ENCODE measurements around the gene DDC. TPM values are rescaled to one million over a fixed set of nuclear protein-coding genes. Genes with fewer than 3 reads are reported as not detected.
"Not testable (repeated sequence)": the region's sequence is repeated elsewhere in the genome, so short reads cannot be mapped to it uniquely, and the experiment has no call there.

DDC gene
- total and polyA plus RNA-seq, 4 experiments from 2014 or later, result not detected

GRCh38 chr7:50467817-50468610 lies 97.2 kb downstream of the DDC start:
- no peaks in the 10 kb centered on the region for H3K36me3 Mint-ChIP-seq
- peak; percentile 72 to 78 (median 74) for DNase-seq
- H3K27me3 Mint-ChIP-seq, result peaks cover 0 to 3% of the 10 kb centered on the region in 2 donors
- H3K9me3 ChIP-seq (ENCODE audit: control insufficient read depth in 1 of 2, low read length in 2 of 2), result no peaks in the 10 kb centered on the region
- no peak overlapping the region for H3K27ac ChIP-seq (ENCODE audit: low read depth, low read length)
- peaks cover 2 to 14% (median 9%) of the 10 kb centered on the region in 4 donors for H3K4me1 Mint-ChIP-seq
- H3K9me3 Mint-ChIP-seq, result no peaks in the 10 kb centered on the region
- H3K4me1 ChIP-seq (ENCODE audit: insufficient read depth, low read length), result peaks cover 10% of the 10 kb centered on the region
- no peaks in the 10 kb centered on the region for H3K27me3 ChIP-seq (ENCODE audit: insufficient read depth, low read length)
- H3K27ac Mint-ChIP-seq, result peak overlapping the region in 5 of 7 donors; percentile 55 to 88 (median 81)
- CTCF ChIA-PET (ENCODE audit: partially characterized antibody), result interaction anchor here (0.6 to 6.4 kb wide), 63 partner anchors 10 to 693 kb away, joined by 3 to 174 read pairs (median 4); partner anchors contain the start of genes FIGNL1 and ZPBP
- H3K36me3 ChIP-seq (ENCODE audit: insufficient read depth, low read length), result no peaks in the 10 kb centered on the region
- intact Hi-C loops (cut with micrococcal nuclease), result loop anchor here (1.0 to 2.0 kb wide), 9 partner anchors 18 to 693 kb away; partner anchors contain the start of gene FIGNL1
- H3K4me3 ChIP-seq (ENCODE audit: low read length in 2 of 2), result peak overlapping the region in 1 of 2 donors; percentile 6
- POLR2A ChIA-PET (ENCODE audit: partially characterized antibody), result interaction anchor here (0.7 to 1.6 kb wide), 4 partner anchors 18 to 375 kb away, joined by 3 to 4 read pairs (median 3); partner anchors contain the start of genes FIGNL1 and ZPBP
- peak overlapping the region; percentile 18 to 79 (median 64) for H3K4me3 Mint-ChIP-seq

GRCh38 chr7:50466815-50467585 lies 98.2 kb downstream of the DDC start:
- DNase-seq, result no peak
- Mint-ChIP-seq H3K4me3 (peak overlapping the region in 3 of 8 donors; percentile 63 to 73 (median 66)), H3K27ac (no peak overlapping the region), H3K27me3 (peaks cover 2 to 3% of the 10 kb centered on the region in 2 donors), H3K4me1 (peaks cover 2 to 14% (median 9%) of the 10 kb centered on the region in 4 donors), H3K9me3 (no peaks in the 10 kb centered on the region), H3K36me3 (no peaks in the 10 kb centered on the region)
- peaks cover 10% of the 10 kb centered on the region for H3K4me1 ChIP-seq (ENCODE audit: insufficient read depth, low read length)
- H3K4me3 ChIP-seq (ENCODE audit: low read length in 2 of 2), result no peak overlapping the region
- ChIA-PET POLR2A (ENCODE audit: partially characterized antibody) (interaction anchor here (0.7 to 1.6 kb wide), 4 partner anchors 17 to 374 kb away, joined by 3 to 4 read pairs (median 3); partner anchors contain the start of genes FIGNL1 and ZPBP), CTCF (ENCODE audit: partially characterized antibody) (interaction anchor here (0.6 to 6.4 kb wide), 42 partner anchors 11 to 694 kb away, joined by 3 to 174 read pairs (median 4); partner anchors contain the start of genes FIGNL1 and ZPBP)
- H3K9me3 ChIP-seq (ENCODE audit: control insufficient read depth in 1 of 2, low read length in 2 of 2), result no peaks in the 10 kb centered on the region
- intact Hi-C loops (cut with micrococcal nuclease), result loop anchor here (2.0 kb wide), 1 partner anchor 600 kb away; no protein-coding TSS in a partner anchor
- H3K36me3 ChIP-seq (ENCODE audit: insufficient read depth, low read length), result no peaks in the 10 kb centered on the region
- H3K27me3 ChIP-seq (ENCODE audit: insufficient read depth, low read length), result no peaks in the 10 kb centered on the region
- H3K27ac ChIP-seq (ENCODE audit: low read depth, low read length), result no peak overlapping the region

- H3K4me3 Mint-ChIP-seq, result no peak overlapping the region
- H3K36me3 Mint-ChIP-seq, result no peaks in the 10 kb centered on the region
- H3K36me3 ChIP-seq (ENCODE audit: insufficient read depth, low read length), result no peaks in the 10 kb centered on the region
- no peak for DNase-seq
- H3K27me3 Mint-ChIP-seq, result peaks cover 2 to 3% of the 10 kb centered on the region in 2 donors
- H3K9me3 ChIP-seq (ENCODE audit: control insufficient read depth in 1 of 2, low read length in 2 of 2), result no peaks in the 10 kb centered on the region
- POLR2A ChIA-PET (ENCODE audit: partially characterized antibody), result no interaction called here
- intact Hi-C loops (cut with micrococcal nuclease), result no loop called here
- H3K4me1 Mint-ChIP-seq, result peaks cover under 1 to 9% (median 6%) of the 10 kb centered on the region in 4 donors
- H3K27me3 ChIP-seq (ENCODE audit: insufficient read depth, low read length), result no peaks in the 10 kb centered on the region
- no peak overlapping the region for H3K27ac Mint-ChIP-seq
- CTCF ChIA-PET (ENCODE audit: partially characterized antibody), result interaction anchor here (0.7 to 1.7 kb wide), 5 partner anchors 170 to 713 kb away, joined by 3 to 7 read pairs (median 3); no protein-coding TSS in a partner anchor
- no peaks in the 10 kb centered on the region for H3K9me3 Mint-ChIP-seq
- no peak overlapping the region for H3K27ac ChIP-seq (ENCODE audit: low read depth, low read length)
- H3K4me1 ChIP-seq (ENCODE audit: insufficient read depth, low read length), result peaks cover 5% of the 10 kb centered on the region
- no peak overlapping the region for H3K4me3 ChIP-seq (ENCODE audit: low read length in 2 of 2)
These were observed 102.2 kb downstream of the DDC start for GRCh38 chr7:50463035-50463434.

GRCh38 chr7:50462361-50462760 lies 102.8 kb downstream of the DDC start:
- Mint-ChIP-seq H3K4me1 (peaks cover 0 to 3% (median under 1%) of the 10 kb centered on the region in 4 donors), H3K27me3 (peaks cover 1 to 2% of the 10 kb centered on the region in 2 donors), H3K36me3 (no peaks in the 10 kb centered on the region), H3K27ac (no peak overlapping the region), H3K4me3 (no peak overlapping the region), H3K9me3 (no peaks in the 10 kb centered on the region)
- Histone ChIP-seq H3K9me3 (ENCODE audit: control insufficient read depth in 1 of 2, low read length in 2 of 2) (no peaks in the 10 kb centered on the region), H3K36me3 (ENCODE audit: insufficient read depth, low read length) (no peaks in the 10 kb centered on the region), H3K4me1 (ENCODE audit: insufficient read depth, low read length) (no peaks in the 10 kb centered on the region), H3K27me3 (ENCODE audit: insufficient read depth, low read length) (no peaks in the 10 kb centered on the region), H3K27ac (ENCODE audit: low read depth, low read length) (no peak overlapping the region), H3K4me3 (ENCODE audit: low read length in 2 of 2) (no peak overlapping the region)
- no peak for DNase-seq
- intact Hi-C loops (cut with micrococcal nuclease), result no loop called here
- CTCF ChIA-PET (ENCODE audit: partially characterized antibody), result interaction anchor here (0.7 to 1.7 kb wide), 3 partner anchors 171 to 714 kb away, joined by 3 to 6 read pairs (median 3); no protein-coding TSS in a partner anchor
- POLR2A ChIA-PET (ENCODE audit: partially characterized antibody), result no interaction called here

- Mint-ChIP-seq H3K4me3 (no peak overlapping the region), H3K36me3 (no peaks in the 10 kb centered on the region), H3K9me3 (no peaks in the 10 kb centered on the region), H3K27me3 (peaks cover 0 to 2% of the 10 kb centered on the region in 2 donors), H3K27ac (no peak overlapping the region), H3K4me1 (no peaks in the 10 kb centered on the region)
- H3K4me1 ChIP-seq (ENCODE audit: insufficient read depth, low read length), result no peaks in the 10 kb centered on the region
- ChIA-PET POLR2A (ENCODE audit: partially characterized antibody) (no interaction called here), CTCF (ENCODE audit: partially characterized antibody) (no interaction called here)
- H3K9me3 ChIP-seq (ENCODE audit: control insufficient read depth in 1 of 2, low read length in 2 of 2), result no peaks in the 10 kb centered on the region
- no peak overlapping the region for H3K4me3 ChIP-seq (ENCODE audit: low read length in 2 of 2)
- no peak for DNase-seq
- H3K27me3 ChIP-seq (ENCODE audit: insufficient read depth, low read length), result no peaks in the 10 kb centered on the region
- H3K36me3 ChIP-seq (ENCODE audit: insufficient read depth, low read length), result no peaks in the 10 kb centered on the region
- no peak overlapping the region for H3K27ac ChIP-seq (ENCODE audit: low read depth, low read length)
- intact Hi-C loops (cut with micrococcal nuclease), result no loop called here
These were observed 103.5 kb downstream of the DDC start for GRCh38 chr7:50461695-50462094.

- CTCF ChIA-PET (ENCODE audit: partially characterized antibody); H3K36me3 Mint-ChIP-seq; H3K4me1 Mint-ChIP-seq; intact Hi-C loops (cut with micrococcal nuclease); POLR2A ChIA-PET (ENCODE audit: partially characterized antibody); H3K9me3 ChIP-seq (ENCODE audit: control insufficient read depth in 1 of 2, low read length in 2 of 2); H3K4me1 ChIP-seq (ENCODE audit: insufficient read depth, low read length); H3K27ac ChIP-seq (ENCODE audit: low read depth, low read length); DNase-seq; H3K27me3 ChIP-seq (ENCODE audit: insufficient read depth, low read length); H3K27me3 Mint-ChIP-seq; H3K36me3 ChIP-seq (ENCODE audit: insufficient read depth, low read length); H3K4me3 Mint-ChIP-seq; H3K9me3 Mint-ChIP-seq; H3K4me3 ChIP-seq (ENCODE audit: low read length in 2 of 2); H3K27ac Mint-ChIP-seq: not testable (repeated sequence)
These were observed 106.0 kb downstream of the DDC start for GRCh38 chr7:50459183-50459582.

GRCh38 chr7:50458651-50459050 lies 106.6 kb downstream of the DDC start:
- H3K27me3 ChIP-seq (ENCODE audit: insufficient read depth, low read length); H3K4me1 ChIP-seq (ENCODE audit: insufficient read depth, low read length); H3K36me3 Mint-ChIP-seq; H3K4me3 Mint-ChIP-seq; POLR2A ChIA-PET (ENCODE audit: partially characterized antibody); H3K4me1 Mint-ChIP-seq; H3K27ac Mint-ChIP-seq; intact Hi-C loops (cut with micrococcal nuclease); H3K36me3 ChIP-seq (ENCODE audit: insufficient read depth, low read length); CTCF ChIA-PET (ENCODE audit: partially characterized antibody); H3K9me3 Mint-ChIP-seq; H3K27me3 Mint-ChIP-seq; H3K27ac ChIP-seq (ENCODE audit: low read depth, low read length); H3K4me3 ChIP-seq (ENCODE audit: low read length in 2 of 2); DNase-seq; H3K9me3 ChIP-seq (ENCODE audit: control insufficient read depth in 1 of 2, low read length in 2 of 2): not testable (repeated sequence)

Measured in CD4-positive, alpha-beta memory T cell (primary cell).